GM12891 (cell line): ENCODE measurements around the gene MYLK3.

Source experiments
- PAX5 ChIP-seq: IDR thresholded peaks from 2 replicates; pipeline ENCODE4 v1.6.1; 2011; ENCODE audit warnings: low read length, moderate library complexity, mild to moderate bottlenecking; ENCODE audit not compliant: insufficient read depth, severe bottlenecking
- POLR2A ChIP-seq: IDR thresholded peaks from 2 replicates; pipeline ENCODE4 v1.6.1; 2011; ENCODE audit warnings: low read depth, low read length, control low read depth
- POLR2AphosphoS5 ChIP-seq: IDR thresholded peaks from 2 replicates; pipeline ENCODE4 v1.6.1; 2011; ENCODE audit warnings: low read depth, low read length, control low read depth
- POU2F2 ChIP-seq: IDR thresholded peaks from 2 replicates; pipeline ENCODE4 v1.6.1; 2011; ENCODE audit warnings: low read depth, mild to moderate bottlenecking, control low read depth, low read length, moderate library complexity
- SPI1 ChIP-seq: IDR thresholded peaks from 2 replicates; pipeline ENCODE4 v1.6.1; 2011; ENCODE audit warnings: low read depth, low read length, control low read depth
- TAF1 ChIP-seq: IDR thresholded peaks from 2 replicates; pipeline ENCODE4 v1.6.1; 2011; ENCODE audit warnings: low read depth, low read length, control low read depth

DNA sequence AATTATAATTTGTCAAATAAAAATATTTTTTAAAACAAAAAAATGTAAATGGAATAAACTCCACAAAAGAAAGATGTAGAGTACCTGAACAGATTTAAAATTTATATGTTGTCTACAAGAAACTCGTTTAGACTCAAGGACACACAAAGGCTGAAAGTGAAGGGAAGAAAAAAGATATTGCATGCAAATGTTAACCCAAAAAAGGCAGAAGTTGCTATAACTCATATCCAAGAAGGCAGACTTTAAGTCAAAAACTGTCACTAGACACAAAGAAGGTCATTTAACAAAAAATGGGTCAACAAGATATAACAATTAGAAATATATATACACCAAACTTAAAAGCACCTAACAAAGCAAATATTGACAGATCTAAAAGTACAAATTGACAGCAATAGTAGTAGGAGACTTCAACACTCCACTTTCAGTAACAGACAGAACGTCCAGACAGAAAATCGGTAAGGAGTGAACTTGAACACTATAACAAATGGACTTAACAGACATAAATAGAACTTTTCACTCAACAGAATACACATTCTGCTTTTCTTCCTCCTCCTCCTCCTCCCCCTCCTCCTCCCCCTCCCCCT is 40.8 kb upstream of the MYLK3 start:
- no peak for TF ChIP-seq POLR2AphosphoS5
- no peak for TF ChIP-seq POLR2A
- no peak for TF ChIP-seq POU2F2
- no peak for TF ChIP-seq TAF1
- no peak for TF ChIP-seq SPI1
- TF ChIP-seq PAX5: no peak
